H9 (cell line): Measurements from ENCODE around the gene SLC16A2. TPM values are rescaled to one million over a fixed set of nuclear protein-coding genes. Genes with fewer than 3 reads are reported as not detected.

Source experiments
- DNase-seq: peaks from one replicate; pipeline ENCODE4 v3.0.0-alpha.2; 2017
- H2AFZ ChIP-seq: one replicate; pipeline ENCODE4 v1.6.1; 2013; ENCODE audit warnings: mild to moderate bottlenecking, low read length, control low read depth, moderate library complexity
- H2AK5ac ChIP-seq: 2 replicates; pipeline ENCODE4 v1.6.1; 2013; ENCODE audit warnings: low read length, control low read depth, mixed read lengths; ENCODE audit not compliant: insufficient read length
- H2BK120ac ChIP-seq: one replicate; pipeline ENCODE4 v1.6.1; 2013; ENCODE audit warnings: low read depth, mild to moderate bottlenecking, low read length, control low read depth, inconsistent platforms; ENCODE audit not compliant: poor library complexity, severe bottlenecking
- H2BK12ac ChIP-seq: 2 replicates; pipeline ENCODE4 v1.6.1; 2013; ENCODE audit warnings: low read length, control low read depth, mixed read lengths, low read depth; ENCODE audit not compliant: insufficient read length
- H2BK15ac ChIP-seq: 2 replicates; pipeline ENCODE4 v1.6.1; 2013; ENCODE audit warnings: low read depth, low read length, control low read depth
- H2BK20ac ChIP-seq: one replicate; pipeline ENCODE4 v1.6.1; 2013; ENCODE audit warnings: low read depth, mild to moderate bottlenecking, low read length, control low read depth, inconsistent platforms; ENCODE audit not compliant: poor library complexity, severe bottlenecking
- H2BK5ac ChIP-seq: 2 replicates; pipeline ENCODE4 v1.6.1; 2013; ENCODE audit warnings: low read length, control low read depth, mixed read lengths; ENCODE audit not compliant: insufficient read length
- H3K14ac ChIP-seq: 2 replicates; pipeline ENCODE4 v1.6.1; 2013; ENCODE audit warnings: low read length, control low read depth; ENCODE audit not compliant: insufficient read depth
- H3K18ac ChIP-seq: 2 replicates; pipeline ENCODE4 v1.6.1; 2013; ENCODE audit warnings: low read depth, mild to moderate bottlenecking, mixed read lengths, low read length, control low read depth; ENCODE audit not compliant: insufficient read length
- H3K23ac ChIP-seq: 2 replicates; pipeline ENCODE4 v1.6.1; 2013; ENCODE audit warnings: low read length, control low read depth, mixed read lengths, low read depth; ENCODE audit not compliant: insufficient read length
- H3K23me2 ChIP-seq: 2 replicates; pipeline ENCODE4 v1.6.1; 2013; ENCODE audit warnings: low read depth, mild to moderate bottlenecking, mixed read lengths, low read length, control low read depth; ENCODE audit not compliant: insufficient read length, poor library complexity, severe bottlenecking
- H3K27ac ChIP-seq: 2 replicates; pipeline ENCODE4 v1.5.1; 2013; ENCODE audit warnings: low read length, control low read depth, mixed read lengths, low read depth; ENCODE audit not compliant: insufficient read length
- H3K27me3 ChIP-seq: 2 replicates; pipeline ENCODE4 v1.6.1; 2013; ENCODE audit warnings: low read length, control low read depth, inconsistent platforms; ENCODE audit not compliant: insufficient read depth
- H3K4ac ChIP-seq: 2 replicates; pipeline ENCODE4 v1.6.1; 2013; ENCODE audit warnings: low read depth, mild to moderate bottlenecking, control low read depth, inconsistent platforms, low read length, moderate library complexity
- H3K4me1 ChIP-seq: 2 replicates; pipeline ENCODE4 v1.6.1; 2013; ENCODE audit warnings: low read length, control low read depth, inconsistent platforms; ENCODE audit not compliant: insufficient read depth
- H3K4me2 ChIP-seq: 2 replicates; pipeline ENCODE4 v1.6.1; 2013; ENCODE audit warnings: low read length, control low read depth, mixed read lengths; ENCODE audit not compliant: insufficient read length, insufficient read depth
- H3K56ac ChIP-seq: 2 replicates; pipeline ENCODE4 v1.6.1; 2013; ENCODE audit warnings: low read depth, mild to moderate bottlenecking, mixed read lengths, low read length, control low read depth; ENCODE audit not compliant: insufficient read length
- H3K79me1 ChIP-seq: 2 replicates; pipeline ENCODE4 v1.6.1; 2013; ENCODE audit warnings: low read depth, mild to moderate bottlenecking, moderate library complexity, low read length, control low read depth, inconsistent platforms; ENCODE audit not compliant: insufficient read depth, poor library complexity, severe bottlenecking
- H3K79me2 ChIP-seq: 2 replicates; pipeline ENCODE4 v1.6.1; 2013; ENCODE audit warnings: low read length, control low read depth, inconsistent platforms; ENCODE audit not compliant: insufficient read depth
- H3K9ac ChIP-seq: 2 replicates; pipeline ENCODE4 v1.6.1; 2013; ENCODE audit warnings: low read length, control low read depth, mixed read lengths; ENCODE audit not compliant: insufficient read length; ENCODE audit errors: extremely low read depth
- H3K9me3 ChIP-seq: one replicate; pipeline ENCODE4 v1.6.1; 2013; ENCODE audit warnings: low read depth, low read length, inconsistent platforms; ENCODE audit not compliant: control insufficient read depth
- H3T11ph ChIP-seq: one replicate; pipeline ENCODE4 v1.6.1; 2013; ENCODE audit warnings: mild to moderate bottlenecking, low read length, control low read depth, inconsistent platforms
- H4K20me1 ChIP-seq: one replicate; pipeline ENCODE4 v1.6.1; 2013; ENCODE audit not compliant: control insufficient read depth, insufficient read length, insufficient read depth
- H4K5ac ChIP-seq: 2 replicates; pipeline ENCODE4 v1.6.1; 2013; ENCODE audit warnings: low read depth, mild to moderate bottlenecking, mixed read lengths, low read length, control low read depth; ENCODE audit not compliant: insufficient read length
- H4K8ac ChIP-seq: replicated peaks from 2 replicates; pipeline ENCODE4 v1.6.1; 2013; ENCODE audit warnings: low read length, control low read depth, mixed read lengths, low read depth; ENCODE audit not compliant: insufficient read length
- H4K91ac ChIP-seq: 2 replicates; pipeline ENCODE4 v1.6.1; 2013; ENCODE audit warnings: low read depth, mild to moderate bottlenecking, moderate library complexity, mixed read lengths, low read length, control low read depth; ENCODE audit not compliant: insufficient read length
- H3K27ac Mint-ChIP-seq, 3 experiments: 2 replicates in 2 of 3; 3 replicates in 1 of 3; pipeline ENCODE4 v1.8.0; 2020 to 2021; ENCODE audit warnings: mixed read lengths in 3 of 3, mild to moderate bottlenecking in 1 of 3, moderate library complexity in 1 of 3
- H3K27me3 Mint-ChIP-seq: 2 replicates; pipeline ENCODE4 v1.8.0; 2021; ENCODE audit warnings: low read depth, mild to moderate bottlenecking, moderate library complexity, mixed read lengths
- H3K36me3 Mint-ChIP-seq, 3 experiments: 2 replicates in 2 of 3; 3 replicates in 1 of 3; pipeline ENCODE4 v1.8.0; 2020 to 2021; ENCODE audit warnings: low read depth in 3 of 3, mixed read lengths in 3 of 3; ENCODE audit not compliant: insufficient read depth in 1 of 3
- H3K4me1 Mint-ChIP-seq, 2 experiments: 2 replicates each; pipeline ENCODE4 v1.8.0; 2020; ENCODE audit warnings: mixed read lengths in 2 of 2
- H3K4me3 Mint-ChIP-seq, 2 experiments: 2 replicates in 1 of 2; 3 replicates in 1 of 2; pipeline ENCODE4 v1.8.0; 2020 to 2021; ENCODE audit warnings: mild to moderate bottlenecking in 2 of 2, mixed read lengths in 2 of 2, moderate library complexity in 1 of 2
- H3K9me3 Mint-ChIP-seq, 2 experiments: 2 replicates in 1 of 2; 3 replicates in 1 of 2; pipeline ENCODE4 v1.8.0; 2020; ENCODE audit warnings: mild to moderate bottlenecking in 2 of 2, mixed read lengths in 2 of 2, moderate library complexity in 1 of 2
- CTCF ChIP-seq: fragments of 200-600 bp; sonication (generic); conservative IDR thresholded peaks from 3 replicates; pipeline ENCODE4 v1.8.0; 2021; ENCODE audit warnings: antibody characterized with exemption, mild to moderate bottlenecking
- WGBS: extraction: QIAGEN DNeasy Blood & Tissue Kit; methylation state at CpG from one replicate; pipeline ENCODE4 v1.1.7; 2013; ENCODE audit warnings: missing lambda C conversion rate, low lambda C conversion rate, mixed read lengths; ENCODE audit not compliant: insufficient read length; ENCODE audit errors: extremely low coverage; 5-methylcytosine and 5-hydroxymethylcytosine counted together
- total RNA-seq: library from RNA; stranded (reverse); gene quantifications from 2 replicates; pipeline ENCODE4 v1.2.1, GENCODE V29; 2021

The SLC16A2 gene
- total RNA-seq, 1 experiment from 2014 or later = 17.1 TPM

- Histone ChIP-seq H4K91ac (no peak overlapping the region), H3K79me1 (no peaks in the 10 kb centered on the region), H3T11ph (no peak overlapping the region), H2BK5ac (no peak overlapping the region), H3K56ac (no peak overlapping the region), H3K27ac (no peak overlapping the region), H2AFZ (no peak overlapping the region), H4K5ac (no peak overlapping the region), H3K4me2 (no peak overlapping the region), H3K79me2 (no peaks in the 10 kb centered on the region), H4K20me1 (no peaks in the 10 kb centered on the region), H2BK20ac (no peak overlapping the region), H3K9ac (no peak overlapping the region), H3K9me3 (peaks cover 9% of the 10 kb centered on the region), H2BK120ac (no peak overlapping the region), H3K14ac (no peak overlapping the region), H3K27me3 (no peaks in the 10 kb centered on the region), H3K4ac (no peak overlapping the region), H3K23ac (no peak overlapping the region), H2BK15ac (no peak overlapping the region), H4K8ac (no peak overlapping the region), H2BK12ac (no peak overlapping the region), H3K18ac (no peak overlapping the region), H3K23me2 (peaks cover 5% of the 10 kb centered on the region), H3K4me1 (peaks cover 4% of the 10 kb centered on the region; the same call in 1 of the 2 replicates), H2AK5ac (no peak overlapping the region)
- H3K4me1 Mint-ChIP-seq = peaks cover 11% of the 10 kb centered on the region in 2 experiments
- H3K36me3 Mint-ChIP-seq = peaks cover 0 to 17% (median 4%) of the 10 kb centered on the region in 3 experiments; a peak in 6 of 7 replicates
- no peak for TF ChIP-seq CTCF
- H3K4me3 Mint-ChIP-seq = no peak overlapping the region
- peaks cover 15 to 45% of the 10 kb centered on the region in 2 experiments for H3K9me3 Mint-ChIP-seq
- no CpG with 5 or more reads among the region's 7 CpGs for WGBS
- DNase-seq = no peak
- H3K27me3 Mint-ChIP-seq = no peaks in the 10 kb centered on the region; the same call in none of the 2 replicates
- H3K27ac Mint-ChIP-seq = no peak overlapping the region
These were observed 109.8 kb downstream of the SLC16A2 start for GRCh38 chrX:74531081-74531480.
